ENCODE measurements around the gene FSCB. TPM values are rescaled to one million over a fixed set of nuclear protein-coding genes. Genes with fewer than 3 reads are reported as not detected.
A peak's percentile ranks its signal among the peaks of the same experiment; 100 is the strongest.
"Not testable (repeated sequence)": the region's sequence is repeated elsewhere in the genome, so short reads cannot be mapped to it uniquely, and the experiment has no call there.

FSCB gene, protein sequence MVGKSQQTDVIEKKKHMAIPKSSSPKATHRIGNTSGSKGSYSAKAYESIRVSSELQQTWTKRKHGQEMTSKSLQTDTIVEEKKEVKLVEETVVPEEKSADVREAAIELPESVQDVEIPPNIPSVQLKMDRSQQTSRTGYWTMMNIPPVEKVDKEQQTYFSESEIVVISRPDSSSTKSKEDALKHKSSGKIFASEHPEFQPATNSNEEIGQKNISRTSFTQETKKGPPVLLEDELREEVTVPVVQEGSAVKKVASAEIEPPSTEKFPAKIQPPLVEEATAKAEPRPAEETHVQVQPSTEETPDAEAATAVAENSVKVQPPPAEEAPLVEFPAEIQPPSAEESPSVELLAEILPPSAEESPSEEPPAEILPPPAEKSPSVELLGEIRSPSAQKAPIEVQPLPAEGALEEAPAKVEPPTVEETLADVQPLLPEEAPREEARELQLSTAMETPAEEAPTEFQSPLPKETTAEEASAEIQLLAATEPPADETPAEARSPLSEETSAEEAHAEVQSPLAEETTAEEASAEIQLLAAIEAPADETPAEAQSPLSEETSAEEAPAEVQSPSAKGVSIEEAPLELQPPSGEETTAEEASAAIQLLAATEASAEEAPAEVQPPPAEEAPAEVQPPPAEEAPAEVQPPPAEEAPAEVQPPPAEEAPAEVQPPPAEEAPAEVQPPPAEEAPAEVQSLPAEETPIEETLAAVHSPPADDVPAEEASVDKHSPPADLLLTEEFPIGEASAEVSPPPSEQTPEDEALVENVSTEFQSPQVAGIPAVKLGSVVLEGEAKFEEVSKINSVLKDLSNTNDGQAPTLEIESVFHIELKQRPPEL
- not detected for polyA plus RNA-seq (2013, experiment 1 of 2; ENCODE audit: insufficient read length)
- polyA plus RNA-seq (2013, experiment 2 of 2; ENCODE audit: insufficient read length) = not detected

DNA sequence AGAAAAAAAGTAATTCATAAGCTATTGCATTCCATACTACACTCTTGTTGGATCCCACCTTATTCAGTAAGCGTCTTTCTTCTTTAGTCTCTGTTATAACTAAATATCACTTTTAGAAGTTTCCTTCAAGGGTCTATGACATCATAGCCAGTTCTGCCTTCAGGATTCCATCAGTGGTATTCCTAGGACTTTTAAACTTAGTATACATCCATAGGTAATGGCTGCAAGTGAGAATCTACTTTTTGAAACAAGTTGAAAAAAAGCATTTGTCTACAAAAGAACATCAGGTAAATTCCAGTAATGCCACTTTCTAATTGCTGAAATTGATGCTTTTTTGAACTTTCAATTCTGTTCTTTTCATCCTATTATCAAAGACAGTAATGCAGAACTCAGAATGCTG is at the start of gene FSCB:
TSS of gene FSCB (minus strand) at position 101 of the 400 bp plus-strand sequence. CDS start 296 bp downstream, outside the sequence.
- no peak for DNase-seq

DNA sequence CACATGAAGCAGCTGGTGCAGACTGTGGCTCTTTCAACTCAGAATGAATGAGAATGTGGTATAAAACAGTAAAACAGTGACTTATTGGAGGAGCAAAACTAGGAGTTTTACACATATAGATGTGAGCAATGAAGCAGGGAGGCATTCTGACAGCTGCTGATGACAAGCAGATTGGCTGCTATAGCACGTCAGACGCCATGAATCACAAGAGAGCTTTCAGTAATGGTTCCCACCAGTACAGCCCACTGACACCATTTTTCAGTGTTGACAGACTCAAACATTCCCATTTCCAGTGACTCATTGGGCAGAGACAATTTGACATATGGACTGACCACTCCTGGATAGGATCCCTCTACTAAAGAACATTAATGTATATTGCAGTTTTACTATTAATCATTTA is 24.6 kb upstream of the FSCB start:
- peak; percentile 13 for DNase-seq

DNA sequence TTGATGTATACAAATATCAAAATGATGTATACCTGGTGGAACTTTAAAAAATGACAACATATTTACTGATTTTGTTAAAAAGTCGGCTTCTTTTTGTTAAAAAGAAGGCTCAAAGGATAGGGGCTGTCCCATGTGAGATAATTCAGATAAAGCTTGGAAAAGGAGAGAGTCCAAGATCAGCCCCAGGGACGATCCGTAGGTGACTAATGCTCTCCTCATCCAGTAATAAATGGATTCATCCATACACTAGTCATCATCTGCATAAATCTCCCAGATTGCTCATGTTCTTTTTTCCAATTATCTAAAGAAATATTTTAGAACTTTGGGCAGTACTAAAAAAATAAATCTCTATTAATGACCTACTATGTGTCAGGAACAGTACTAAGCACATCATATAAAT is 23.4 kb upstream of the FSCB start:
- DNase-seq = no peak

DNA sequence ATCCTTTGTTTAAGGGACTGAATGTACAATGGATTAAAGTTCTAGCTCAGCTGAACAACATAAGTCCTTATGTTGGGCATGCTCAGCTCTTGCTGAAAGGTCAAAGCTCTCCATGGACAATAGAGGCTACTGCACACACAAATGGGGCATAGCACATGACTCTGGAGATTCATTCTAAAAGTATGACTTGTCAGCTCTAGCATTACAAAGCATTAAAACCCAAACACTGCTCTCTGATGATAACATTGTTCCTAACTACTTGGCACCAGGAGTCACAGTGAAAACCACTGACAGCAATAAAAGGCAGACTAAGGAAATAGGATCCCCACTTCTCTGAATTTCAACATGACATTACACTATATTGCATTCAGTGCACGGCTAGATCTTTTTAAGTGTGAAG is 21.9 kb upstream of the FSCB start:
- peak; percentile 12 for DNase-seq

DNA sequence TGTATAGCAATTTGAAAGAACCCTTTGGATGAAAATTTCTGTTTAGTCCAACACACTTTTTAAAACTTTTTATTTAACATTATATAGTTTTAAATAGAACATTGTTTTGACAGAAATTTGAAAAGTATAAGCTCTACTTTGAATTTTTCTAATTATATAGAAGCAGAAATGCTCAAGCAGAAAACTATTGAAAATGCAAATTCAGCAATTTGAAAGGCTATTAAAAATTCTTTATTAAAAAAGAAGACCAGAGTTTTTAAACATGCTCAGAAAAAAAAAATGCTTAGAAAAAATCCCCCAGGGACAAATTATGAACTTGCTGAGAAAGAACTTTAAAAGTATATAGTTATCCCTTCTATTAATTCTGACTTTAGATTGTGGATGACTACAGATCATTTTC is 21.1 kb upstream of the FSCB start:
- no peak for DNase-seq

DNA sequence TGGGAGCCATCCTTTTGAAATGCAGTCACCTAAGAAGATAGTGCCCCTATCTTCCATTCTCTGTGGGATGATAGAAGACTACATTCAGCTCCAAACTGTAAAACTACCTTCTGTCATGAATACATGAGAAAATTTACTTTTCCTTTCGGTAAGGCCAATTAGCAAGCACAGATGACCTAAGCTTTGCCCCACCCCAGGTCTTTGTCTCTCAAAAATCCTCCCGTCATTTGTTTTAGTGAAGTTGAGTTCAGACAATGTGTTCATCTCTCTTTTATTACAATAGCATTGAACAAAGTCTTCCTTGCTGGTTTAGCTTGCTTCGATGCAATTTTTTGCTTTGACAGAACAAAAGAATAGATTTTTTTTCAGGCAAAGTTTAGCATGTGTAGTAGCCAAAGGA is 18.2 kb upstream of the FSCB start:
- DNase-seq = no peak

DNA sequence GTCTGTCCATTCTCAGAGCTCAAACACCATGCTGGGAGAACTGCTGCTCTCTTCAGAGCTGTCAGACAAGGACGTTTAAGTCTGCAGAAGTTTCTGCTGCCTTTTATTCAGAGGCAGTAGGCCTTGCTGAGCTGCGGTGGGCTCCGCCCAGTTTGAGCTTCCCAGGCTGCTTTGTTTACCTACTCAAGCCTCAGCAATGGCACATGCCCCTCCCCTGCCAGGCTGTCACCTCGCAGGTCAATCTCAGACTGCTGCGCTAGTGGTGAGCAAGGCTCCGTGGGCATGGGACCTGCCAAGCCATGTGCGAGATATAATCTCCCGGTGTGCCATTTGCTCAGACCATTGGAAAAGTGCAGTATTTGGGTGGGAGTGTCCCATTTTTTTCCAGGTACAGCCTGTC is 8.6 kb upstream of the FSCB start:
- not testable (repeated sequence) for DNase-seq

DNA sequence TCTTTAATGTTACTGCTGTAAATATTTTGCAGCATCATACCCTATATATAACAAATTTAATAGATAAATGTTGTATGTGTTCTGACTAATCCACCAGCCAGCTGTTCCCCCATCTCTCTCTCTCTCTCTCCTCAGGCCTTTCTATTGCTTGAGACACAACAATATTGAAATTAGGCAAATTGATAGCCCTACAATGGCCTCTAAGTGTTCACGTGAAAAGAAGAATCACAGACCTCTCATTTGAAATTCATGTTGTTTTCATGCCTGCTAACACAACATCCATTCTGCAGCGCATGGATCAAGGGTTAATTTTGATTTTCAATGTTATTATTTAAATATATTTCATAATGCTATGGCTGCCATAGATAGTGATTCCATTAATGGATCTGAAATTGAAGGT is 1.8 kb upstream of the FSCB start:
- no peak for DNase-seq

DNA sequence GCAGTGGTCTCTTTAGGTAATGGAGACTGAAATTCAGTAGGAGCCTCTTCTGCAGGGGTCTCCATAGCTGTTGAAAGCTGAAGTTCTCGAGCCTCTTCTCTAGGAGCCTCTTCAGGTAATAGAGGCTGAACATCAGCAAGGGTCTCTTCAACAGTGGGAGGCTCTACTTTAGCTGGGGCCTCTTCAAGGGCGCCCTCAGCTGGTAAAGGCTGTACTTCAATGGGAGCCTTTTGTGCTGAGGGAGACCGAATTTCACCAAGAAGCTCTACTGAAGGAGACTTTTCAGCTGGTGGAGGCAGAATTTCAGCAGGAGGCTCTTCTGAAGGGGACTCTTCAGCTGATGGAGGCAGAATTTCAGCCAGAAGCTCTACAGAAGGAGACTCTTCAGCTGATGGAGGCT is 1.5 kb downstream of the FSCB start:
- DNase-seq = no peak

DNA sequence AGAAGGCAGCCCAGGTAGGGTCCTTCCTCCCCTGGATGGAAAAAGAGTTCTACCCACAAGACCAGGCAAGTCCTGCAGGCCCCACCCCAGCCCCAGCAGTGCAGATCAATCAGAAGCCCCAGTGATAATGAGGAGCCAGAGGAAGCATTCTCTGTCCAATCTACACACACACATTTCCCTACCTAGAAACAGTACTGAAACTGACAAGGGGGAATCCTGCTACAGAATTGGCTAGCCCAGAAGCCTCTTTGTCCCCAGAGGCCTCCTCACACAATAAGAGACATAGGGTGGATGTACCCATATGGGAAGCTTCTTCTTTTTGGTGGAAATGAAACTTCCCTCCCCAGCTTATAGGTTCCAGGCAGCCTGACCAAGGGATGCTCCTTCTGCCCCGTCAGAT is 9.9 kb downstream of the FSCB start:
- DNase-seq = no peak

DNA sequence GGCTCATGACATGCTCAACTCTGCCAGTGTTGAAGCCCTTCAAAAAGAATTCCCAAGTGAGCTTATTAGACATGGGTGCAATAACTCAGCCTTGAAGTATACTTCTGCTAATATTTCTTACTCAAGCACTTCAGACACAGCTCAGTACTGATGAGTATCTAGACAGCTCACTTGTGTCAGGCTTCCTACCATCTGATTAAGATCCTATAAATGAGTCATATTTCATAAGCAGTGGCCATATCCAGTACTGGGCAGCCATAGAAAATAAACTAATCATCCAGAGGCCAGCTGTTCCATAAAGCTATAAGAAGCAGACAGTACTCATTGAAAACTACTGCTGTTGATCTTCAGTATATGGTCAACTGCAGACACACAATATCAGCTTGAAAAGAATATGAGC is 12.9 kb downstream of the FSCB start:
- no peak for DNase-seq

DNA sequence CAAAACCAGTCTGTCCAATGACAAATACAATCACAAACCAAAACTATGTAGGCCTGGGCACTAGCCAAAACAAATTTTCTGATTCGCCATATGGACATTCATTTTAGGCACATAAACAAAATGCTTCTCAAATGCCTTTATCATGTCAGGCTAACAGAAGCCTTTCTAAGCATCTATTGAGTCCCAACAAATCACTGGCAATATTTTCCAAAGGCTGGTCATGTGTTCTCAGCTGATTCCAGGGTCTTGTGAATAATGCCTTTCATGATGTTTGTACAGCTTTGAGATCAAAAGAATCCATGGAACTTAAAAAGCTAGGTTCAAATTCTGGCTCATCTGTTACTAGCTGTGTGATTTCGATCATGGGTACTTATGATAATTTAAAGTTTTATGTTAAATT is 16.1 kb downstream of the FSCB start:
- DNase-seq = no peak

DNA sequence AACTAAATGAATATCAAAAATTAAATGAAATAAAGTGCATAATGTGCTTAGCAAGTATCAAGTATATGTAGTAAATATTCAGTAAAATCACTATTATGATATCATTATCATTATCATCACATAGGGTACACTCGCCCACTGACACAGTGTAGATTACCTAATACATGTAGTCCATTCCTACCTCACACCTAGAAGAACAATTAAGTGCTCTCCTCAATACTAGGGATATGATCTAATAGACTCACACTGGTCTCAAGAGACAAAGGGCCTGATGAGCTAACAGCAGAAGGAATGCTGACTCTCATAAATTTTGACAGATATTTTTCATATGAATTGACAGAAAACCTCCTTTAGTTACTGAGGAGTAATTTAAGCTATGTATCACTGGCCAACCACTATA is 29.1 kb downstream of the FSCB start:
- no peak for DNase-seq

DNA sequence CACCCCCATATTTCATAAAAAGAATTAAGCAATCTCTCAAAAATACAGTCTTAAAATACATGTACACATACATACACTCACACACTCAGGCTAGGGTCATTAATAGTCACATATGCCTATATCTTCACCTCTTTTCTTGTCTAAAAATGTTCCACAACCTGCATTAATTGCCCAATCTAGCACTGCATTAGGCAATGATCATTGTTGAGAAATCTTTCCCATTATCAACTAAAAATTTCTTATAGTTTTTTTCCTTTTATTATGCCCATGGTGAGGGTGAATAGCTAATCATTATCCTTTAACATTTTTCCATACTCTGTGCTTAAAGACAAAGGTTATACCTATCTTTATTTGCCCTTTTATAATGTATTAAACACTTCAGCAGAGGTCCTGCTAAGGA is 38.3 kb downstream of the FSCB start:
- no peak for DNase-seq

DNA sequence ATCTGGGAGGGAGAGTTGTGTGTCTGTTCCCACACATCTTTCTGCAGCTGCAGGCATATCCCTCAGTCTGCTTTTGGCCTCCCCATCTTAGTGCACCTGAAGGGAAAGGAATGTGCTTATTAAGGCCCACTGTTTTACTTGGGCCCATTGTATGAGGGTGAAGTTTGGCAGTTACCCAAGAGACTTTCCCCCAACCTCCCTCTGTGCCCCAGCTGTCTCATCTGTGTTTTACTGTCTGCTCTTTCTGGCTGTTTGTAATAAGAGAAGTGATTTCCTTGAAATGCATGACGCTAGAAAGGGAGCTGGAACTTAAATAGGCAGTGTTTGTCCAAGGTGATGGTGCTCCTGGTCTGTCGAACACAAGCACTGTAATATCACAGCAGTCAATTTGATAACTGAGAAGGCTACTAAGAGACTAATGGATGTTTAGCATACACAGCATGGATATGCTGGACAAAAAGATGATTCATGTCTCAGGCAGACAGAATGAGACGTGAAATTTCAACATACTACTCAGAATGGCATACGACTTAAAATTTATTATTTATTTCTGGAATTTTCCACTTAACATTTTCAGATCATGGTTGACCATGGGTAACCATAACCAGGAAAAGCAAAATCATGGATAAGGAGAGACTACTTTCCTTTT is 43.6 kb downstream of the FSCB start:
- no peak for DNase-seq

DNA sequence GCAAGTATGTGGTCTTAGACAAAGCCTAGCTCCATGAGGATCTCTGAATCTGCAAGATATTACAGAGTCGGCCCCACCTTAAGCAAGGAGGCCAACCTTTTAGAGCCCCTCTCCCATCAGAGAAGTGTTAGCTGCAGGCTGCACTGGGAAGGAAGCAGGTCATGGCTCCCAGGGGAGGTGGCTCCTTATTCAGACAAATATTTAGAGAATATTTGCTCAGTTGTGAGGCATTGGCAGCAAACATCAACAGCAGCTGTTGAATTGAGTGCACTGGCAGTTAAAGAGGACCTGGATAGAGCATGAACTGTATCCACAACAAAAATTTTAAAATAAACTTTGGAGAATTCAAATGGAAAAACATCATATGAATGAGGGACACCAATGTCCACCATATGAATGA is 44.7 kb downstream of the FSCB start:
- DNase-seq = no peak

DNA sequence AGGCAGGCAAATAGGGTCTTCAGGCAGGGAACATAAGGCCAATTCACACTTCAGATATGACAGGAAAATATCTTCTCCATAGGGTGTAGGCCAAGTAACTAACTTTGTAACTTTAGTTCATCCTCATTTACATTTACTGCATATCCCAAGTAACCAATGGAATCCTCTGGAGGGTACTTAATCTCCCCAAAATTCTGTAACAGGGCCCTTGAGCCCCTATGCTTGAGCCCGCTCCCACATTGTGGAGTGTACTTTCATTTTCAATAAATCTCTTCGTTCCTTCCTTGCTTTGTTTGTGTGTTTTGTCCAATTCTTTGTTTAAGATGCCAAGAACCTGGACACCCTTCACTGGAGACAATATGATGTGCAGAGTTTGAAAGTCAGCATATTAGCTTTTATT is 45.3 kb downstream of the FSCB start:
- DNase-seq = no peak
